Breast epithelium (tissue), 4 donors: ENCODE results near the gene SORT1. TPM values are rescaled to one million over a fixed set of nuclear protein-coding genes. Genes with fewer than 3 reads are reported as not detected.

Source experiments
- DNase-seq, 2 donors: peaks; one replicate each; pipeline ENCODE4 v3.0.0-alpha.2; 2019; ENCODE audit warnings: low spot score in 2 of 2
- H3K27ac ChIP-seq, 2 donors: fragments of 200-600 bp; sonication (generic) in 1 of 2; one replicate each; pipeline ENCODE4 v1.5.1; 2016 to 2019; ENCODE audit warnings: mild to moderate bottlenecking in 1 of 2
- H3K27me3 ChIP-seq, 2 donors: fragments of 200-600 bp; sonication (generic) in 1 of 2; one replicate each; pipeline versions ENCODE4 v1.5.1 to v1.6.0; 2017 to 2019; ENCODE audit warnings: control low read depth in 1 of 2, mild to moderate bottlenecking in 1 of 2
- H3K36me3 ChIP-seq: fragments of 200-600 bp; one replicate; pipeline ENCODE4 v1.5.1; 2019
- H3K4me1 ChIP-seq, 2 donors: fragments of 200-600 bp; sonication (generic); one replicate each; pipeline ENCODE4 v1.5.1; 2016 to 2019; ENCODE audit warnings: control low read depth in 1 of 2
- H3K4me3 ChIP-seq, 3 donors: fragments of 200-600 bp; sonication (generic); 1 replicate in 2 of 3; 2 replicates in 1 of 3; pipeline ENCODE4 v1.5.1; 2016 to 2019; ENCODE audit warnings: mild to moderate bottlenecking in 3 of 3, moderate library complexity in 2 of 3
- H3K9me3 ChIP-seq, 2 donors: fragments of 200-600 bp; sonication (generic) in 1 of 2; one replicate each; pipeline ENCODE4 v1.5.1; 2016 to 2019; ENCODE audit warnings: control low read depth in 1 of 2
- POLR2A ChIP-seq: fragments of 450-650 bp; IDR thresholded peaks from one replicate; pipeline ENCODE4 v1.6.1; 2016; ENCODE audit warnings: antibody characterized with exemption, mild to moderate bottlenecking, moderate library complexity
- POLR2AphosphoS5 ChIP-seq, 3 donors: sonication (generic); formaldehyde crosslinking; IDR thresholded peaks; one replicate each; pipeline ENCODE4 v1.6.1; 2017; ENCODE audit warnings: antibody characterized with exemption in 3 of 3
- intact Hi-C: fragments of 100-400 bp; cut with DNase I; formaldehyde crosslinking; loops from one replicate; pipeline ENCODE4 v1.15.1; 2023; ENCODE audit warnings: low total_unique reads
- total RNA-seq, 3 donors: library from RNA; depleted of rRNA; stranded (reverse); fragments of >200 nt; gene quantifications; one replicate each; pipeline ENCODE4 v1.1.0, GENCODE V29; 2016
- TF ChIP-seq, protein P1 (sequence below), 3 donors: fragments of 450-650 bp; IDR thresholded peaks; one replicate each; pipeline ENCODE4 v1.5.1; 2016 to 2017; ENCODE audit warnings: antibody characterized with exemption in 3 of 3, mild to moderate bottlenecking in 3 of 3, moderate library complexity in 3 of 3

Gene SORT1
- total RNA-seq, 3 donors from 2014 or later = 51.1 to 135 (median 69.8) TPM

DNA sequence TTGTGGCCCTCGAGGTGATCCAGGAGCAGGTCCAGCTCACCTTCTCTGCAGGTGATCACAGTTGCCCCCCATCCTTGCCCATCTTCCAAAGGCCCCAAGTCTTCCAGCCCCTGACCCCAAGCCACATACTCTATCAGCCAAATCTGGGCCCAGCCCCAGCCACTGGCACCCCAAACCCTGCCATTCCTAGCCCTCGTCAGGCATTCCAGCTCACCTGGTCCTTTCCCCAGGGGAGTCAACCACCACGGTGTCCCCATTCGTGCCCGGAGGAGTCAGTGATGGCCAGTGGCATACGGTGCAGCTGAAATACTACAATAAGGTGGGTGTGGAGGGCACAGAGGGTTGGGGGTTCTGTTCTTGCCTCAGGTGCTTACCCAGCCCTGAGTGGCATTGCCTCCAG lies 136.1 kb downstream of the SORT1 start:
- no peak for DNase-seq
- Histone ChIP-seq H3K4me3 (no peak overlapping the region), H3K27ac (no peak overlapping the region), H3K9me3 (no peaks in the 10 kb centered on the region), H3K27me3 (no peaks in the 10 kb centered on the region), H3K36me3 (no peaks in the 10 kb centered on the region), H3K4me1 (no peaks in the 10 kb centered on the region)
- TF ChIP-seq, protein P1, sequence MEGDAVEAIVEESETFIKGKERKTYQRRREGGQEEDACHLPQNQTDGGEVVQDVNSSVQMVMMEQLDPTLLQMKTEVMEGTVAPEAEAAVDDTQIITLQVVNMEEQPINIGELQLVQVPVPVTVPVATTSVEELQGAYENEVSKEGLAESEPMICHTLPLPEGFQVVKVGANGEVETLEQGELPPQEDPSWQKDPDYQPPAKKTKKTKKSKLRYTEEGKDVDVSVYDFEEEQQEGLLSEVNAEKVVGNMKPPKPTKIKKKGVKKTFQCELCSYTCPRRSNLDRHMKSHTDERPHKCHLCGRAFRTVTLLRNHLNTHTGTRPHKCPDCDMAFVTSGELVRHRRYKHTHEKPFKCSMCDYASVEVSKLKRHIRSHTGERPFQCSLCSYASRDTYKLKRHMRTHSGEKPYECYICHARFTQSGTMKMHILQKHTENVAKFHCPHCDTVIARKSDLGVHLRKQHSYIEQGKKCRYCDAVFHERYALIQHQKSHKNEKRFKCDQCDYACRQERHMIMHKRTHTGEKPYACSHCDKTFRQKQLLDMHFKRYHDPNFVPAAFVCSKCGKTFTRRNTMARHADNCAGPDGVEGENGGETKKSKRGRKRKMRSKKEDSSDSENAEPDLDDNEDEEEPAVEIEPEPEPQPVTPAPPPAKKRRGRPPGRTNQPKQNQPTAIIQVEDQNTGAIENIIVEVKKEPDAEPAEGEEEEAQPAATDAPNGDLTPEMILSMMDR (IDR thresholded peaks at IDR 0.05) = no peak
- no peak for TF ChIP-seq POLR2A
- TF ChIP-seq POLR2AphosphoS5 (IDR thresholded peaks at IDR 0.05) = no peak
- intact Hi-C loops = loop anchor here (10.0 kb wide), 1 partner anchor 143 kb away; no protein-coding TSS in a partner anchor

DNA sequence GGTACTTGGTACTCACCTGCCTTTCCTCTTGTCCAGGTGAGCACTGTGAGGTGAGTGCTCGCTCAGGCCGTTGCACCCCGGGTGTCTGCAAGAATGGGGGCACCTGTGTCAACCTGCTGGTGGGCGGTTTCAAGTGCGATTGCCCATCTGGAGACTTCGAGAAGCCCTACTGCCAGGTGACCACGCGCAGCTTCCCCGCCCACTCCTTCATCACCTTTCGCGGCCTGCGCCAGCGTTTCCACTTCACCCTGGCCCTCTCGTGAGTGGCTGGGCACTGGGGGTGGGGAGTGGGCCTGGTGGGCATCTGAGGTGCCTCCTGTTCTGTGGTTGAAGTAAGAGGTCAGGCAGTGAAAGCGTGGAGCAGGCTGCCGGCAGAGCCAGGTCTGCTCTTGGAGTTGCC lies 136.7 kb downstream of the SORT1 start:
- Histone ChIP-seq H3K36me3 (no peaks in the 10 kb centered on the region), H3K27ac (no peak overlapping the region), H3K4me1 (no peaks in the 10 kb centered on the region), H3K4me3 (no peak overlapping the region), H3K27me3 (no peaks in the 10 kb centered on the region), H3K9me3 (no peaks in the 10 kb centered on the region)
- DNase-seq = no peak
- intact Hi-C loops = loop anchor here (10.0 kb wide), 1 partner anchor 144 kb away; no protein-coding TSS in a partner anchor
- no peak for TF ChIP-seq POLR2AphosphoS5 (IDR thresholded peaks at IDR 0.05)
- no peak for TF ChIP-seq POLR2A
- TF ChIP-seq, protein P1 (IDR thresholded peaks at IDR 0.05) = no peak

DNA sequence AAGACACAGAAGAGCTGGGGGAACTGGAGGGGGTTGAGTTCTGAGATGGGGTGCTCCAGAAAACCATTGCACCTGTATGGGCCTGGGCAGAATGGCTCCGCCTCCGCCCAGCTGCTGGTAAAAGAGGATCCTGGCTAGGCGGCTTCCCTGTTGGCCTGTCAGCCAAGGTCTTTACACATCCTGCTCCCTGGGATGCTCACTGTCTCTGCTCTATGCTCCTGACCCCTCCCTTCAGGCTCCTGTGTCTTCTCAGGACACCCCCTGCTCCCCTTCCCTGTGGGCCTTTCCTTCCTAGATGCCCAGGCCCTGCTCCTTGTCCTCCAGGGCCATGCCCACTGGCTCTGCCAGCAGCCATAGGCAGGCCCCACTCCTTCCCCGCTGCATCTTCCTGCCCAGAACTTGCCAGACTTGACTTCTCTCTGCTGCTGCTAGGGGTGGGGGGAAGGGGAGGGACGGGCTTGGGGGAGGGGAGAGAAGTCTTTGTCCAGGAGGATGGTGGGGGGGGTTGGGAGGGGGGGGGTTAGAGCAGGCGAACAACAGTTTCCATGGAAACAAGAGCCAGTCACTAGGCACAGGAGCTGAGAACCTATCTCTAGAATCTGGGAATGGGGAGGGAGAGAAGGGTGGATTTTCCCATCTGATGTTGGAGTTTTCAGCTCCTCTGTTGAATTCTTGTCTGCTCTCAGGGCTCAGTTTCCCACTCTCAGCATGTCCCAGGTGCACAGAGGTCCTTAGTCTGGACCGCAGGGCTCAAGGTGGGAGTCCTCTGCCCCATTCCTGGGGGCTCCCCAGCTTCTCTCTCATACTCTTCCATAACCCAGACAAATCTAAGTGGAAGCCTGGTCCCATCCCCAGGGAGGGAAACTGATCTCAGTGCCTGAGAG lies 137.8 kb downstream of the SORT1 start:
- TF ChIP-seq POLR2A = no peak
- no peak for TF ChIP-seq POLR2AphosphoS5 (IDR thresholded peaks at IDR 0.05)
- TF ChIP-seq, protein P1 (IDR thresholded peaks at IDR 0.05) = no peak
- H3K36me3 ChIP-seq = no peaks in the 10 kb centered on the region
- H3K9me3 ChIP-seq = no peaks in the 10 kb centered on the region
- no peak for DNase-seq
- intact Hi-C loops = loop anchor here (10.0 kb wide), 1 partner anchor 145 kb away; no protein-coding TSS in a partner anchor
- H3K4me3 ChIP-seq = no peak overlapping the region
- H3K4me1 ChIP-seq = no peaks in the 10 kb centered on the region
- H3K27ac ChIP-seq = no peak overlapping the region
- no peaks in the 10 kb centered on the region for H3K27me3 ChIP-seq

Other genes with a start within 250 kb of the SORT1 start
- 100 to 1,000 TPM; 146 to 172 (median 161) TPM for gene SARS1, start 184.0 kb downstream of the SORT1 start, total RNA-seq
- 10 to 100 TPM in 2 of 3 donors, 1 to 10 TPM in 1; 1.3 to 19.5 (median 13.8) TPM for gene CELSR2, start 148.4 kb downstream of the SORT1 start, total RNA-seq
- gene PSRC1, start 114.8 kb downstream of the SORT1 start, total RNA-seq = 1 to 10 TPM; 4.2 to 5.9 (median 4.3) TPM
- not detected for gene MYBPHL, start 90.9 kb downstream of the SORT1 start, total RNA-seq
- 10 to 100 TPM; 23.7 to 36.7 (median 28.8) TPM for gene PSMA5, start 28.5 kb upstream of the SORT1 start, total RNA-seq
- 1 to 10 TPM in 1 of 3 donors, under 1 TPM in 2; 0.44 to 1.4 (median 0.66) TPM for gene SYPL2, start 68.6 kb upstream of the SORT1 start, total RNA-seq
- gene ATXN7L2, start 86.0 kb upstream of the SORT1 start, total RNA-seq = 1 to 10 TPM; 2.4 to 4.1 (median 2.9) TPM
- 1 to 10 TPM; 6.6 to 9.1 (median 8.2) TPM for gene CYB561D1, start 96.2 kb upstream of the SORT1 start, total RNA-seq
- gene AMIGO1, start 111.8 kb upstream of the SORT1 start, total RNA-seq = 1 to 10 TPM; 3.0 to 9.5 (median 6.4) TPM
- not detected for gene GPR61, start 142.0 kb upstream of the SORT1 start, total RNA-seq
- 1 to 10 TPM; 5.9 to 6.9 (median 6.2) TPM for gene GNAI3, start 150.7 kb upstream of the SORT1 start, total RNA-seq
- gene GNAT2, start 221.7 kb upstream of the SORT1 start, total RNA-seq = not detected
- 10 to 100 TPM; 21.3 to 68.2 (median 47.4) TPM for gene AMPD2, start 221.9 kb upstream of the SORT1 start, total RNA-seq